Measurements from ENCODE around the gene NDUFS2.
"Not testable (repeated sequence)": the region's sequence is repeated elsewhere in the genome, so short reads cannot be mapped to it uniquely, and the experiment has no call there.

The NDUFS2 gene

DNA sequence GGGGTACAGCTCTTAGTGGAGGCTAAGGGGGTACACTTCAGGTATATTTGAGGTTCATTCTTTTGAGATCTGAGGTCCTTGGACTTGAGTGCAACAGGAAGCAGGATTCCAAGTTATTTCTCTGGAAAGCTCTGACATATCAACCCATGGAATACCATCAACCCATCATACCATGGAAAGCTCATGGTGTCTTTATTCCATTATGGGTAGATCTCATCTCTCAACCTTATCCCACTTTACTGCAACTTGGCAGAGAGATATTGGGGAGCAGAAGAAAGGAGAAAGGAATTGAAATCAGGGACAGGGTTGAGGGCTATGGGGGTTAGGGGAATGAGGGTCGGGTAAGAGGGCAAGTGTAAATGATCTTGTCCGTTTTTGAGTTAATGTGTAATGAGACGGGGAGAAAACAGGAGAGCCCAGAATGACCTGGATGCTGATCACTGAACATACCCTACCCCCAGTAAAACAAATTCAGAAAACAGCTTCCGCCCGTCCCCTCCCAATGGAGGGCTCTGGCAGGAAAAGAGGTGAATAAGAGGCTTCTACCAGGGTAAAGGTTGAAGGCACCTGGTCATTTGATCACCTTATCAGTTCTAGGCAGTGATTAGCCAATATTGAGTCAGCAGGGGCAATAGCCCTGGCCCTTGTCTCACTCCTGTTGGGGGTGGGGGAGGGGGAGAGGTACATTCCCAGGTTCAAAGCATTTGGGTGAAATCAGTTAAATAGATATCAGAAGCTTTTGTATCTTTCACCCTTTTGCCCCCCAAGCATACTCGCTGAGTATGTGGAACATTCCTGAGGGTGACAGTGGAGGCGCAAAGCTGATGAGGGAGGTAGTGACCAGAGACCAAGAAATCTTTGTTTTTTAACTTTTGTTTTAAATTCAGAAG, 21.9 kb downstream of the NDUFS2 start:
- Histone ChIP-seq H3K9ac (ENCODE audit: low read length) (no peak overlapping the region), H2BK120ac (ENCODE audit: low read depth, low read length) (no peak overlapping the region), H2AK5ac (ENCODE audit: low read length, severe bottlenecking) (no peak overlapping the region), H3K14ac (ENCODE audit: low read length in 2 of 2) (no peak overlapping the region), H4K91ac (ENCODE audit: low read length) (no peak overlapping the region), H4K8ac (ENCODE audit: low read length) (no peak overlapping the region), H3K4ac (ENCODE audit: low read depth in 1 of 2, low read length in 2 of 2) (no peak overlapping the region), H2BK15ac (ENCODE audit: low read depth, poor library complexity, severe bottlenecking) (no peak overlapping the region), H3K4me2 (ENCODE audit: low read length, poor library complexity, severe bottlenecking) (no peak overlapping the region), H3K4me3 (ENCODE audit: insufficient read depth in 1 of 2, low read depth in 1 of 2, low read length in 2 of 2) (no peak overlapping the region), H3K27me3 (ENCODE audit: control insufficient read depth in 1 of 2, insufficient read depth in 1 of 2, low read length in 2 of 2) (peaks cover 0 to 6% of the 10 kb centered on the region in 2 experiments), H3K9me3 (ENCODE audit: control insufficient read depth, low read length) (no peaks in the 10 kb centered on the region), H3K4me1 (ENCODE audit: control insufficient read depth, insufficient read depth, low read depth, low read length) (peaks cover 15% of the 10 kb centered on the region), H2BK5ac (ENCODE audit: low read depth, low read length, poor library complexity, severe bottlenecking) (no peak overlapping the region), H3K79me1 (replicated peaks; ENCODE audit: low read length, poor library complexity, severe bottlenecking) (peaks cover 14% of the 10 kb centered on the region), H3K36me3 (ENCODE audit: control insufficient read depth in 1 of 2, insufficient read depth in 2 of 2, low read depth in 1 of 2, low read length in 2 of 2) (peaks cover 11 to 14% of the 10 kb centered on the region in 2 experiments), H3K27ac (ENCODE audit: low read length, poor library complexity, severe bottlenecking) (no peak overlapping the region), H3K18ac (ENCODE audit: low read depth in 1 of 2, low read length in 2 of 2) (no peak overlapping the region), H2AFZ (ENCODE audit: low read depth, low read length) (no peak overlapping the region), H3K23ac (ENCODE audit: low read length in 2 of 2) (no peak overlapping the region), H2BK12ac (ENCODE audit: low read length in 2 of 2) (no peak overlapping the region)
- WGBS, result 100% methylated on average over 4 of the region's 7 CpGs
- DNase-seq, result no peak

DNA sequence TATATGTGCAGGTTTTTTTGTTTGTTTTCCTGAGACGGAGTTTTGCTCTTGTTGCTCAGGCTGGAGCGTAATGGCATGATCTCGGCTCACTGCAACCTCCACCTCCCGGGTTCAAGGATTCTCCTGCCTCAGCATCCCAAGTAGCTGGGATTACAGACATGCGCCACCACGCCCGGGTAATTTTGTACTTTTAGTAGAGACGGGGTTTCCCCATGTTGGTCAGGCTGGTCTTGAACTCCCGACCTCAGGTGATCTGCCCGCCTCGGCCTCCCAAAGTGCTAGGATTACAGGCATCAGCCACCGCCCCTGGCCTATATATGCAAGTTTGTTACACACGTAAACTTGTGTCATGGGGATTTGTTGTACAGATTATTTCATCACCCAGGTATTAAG, 22.5 kb downstream of the NDUFS2 start:
- not testable (repeated sequence) for H3K23ac ChIP-seq (ENCODE audit: low read length in 2 of 2); H3K9ac ChIP-seq (ENCODE audit: low read length); H2BK15ac ChIP-seq (ENCODE audit: low read depth, poor library complexity, severe bottlenecking); H2AFZ ChIP-seq (ENCODE audit: low read depth, low read length); H2BK12ac ChIP-seq (ENCODE audit: low read length in 2 of 2); H2AK5ac ChIP-seq (ENCODE audit: low read length, severe bottlenecking); H3K27ac ChIP-seq (ENCODE audit: low read length, poor library complexity, severe bottlenecking); H3K4me3 ChIP-seq (ENCODE audit: insufficient read depth in 1 of 2, low read depth in 1 of 2, low read length in 2 of 2); H4K91ac ChIP-seq (ENCODE audit: low read length); H2BK5ac ChIP-seq (ENCODE audit: low read depth, low read length, poor library complexity, severe bottlenecking); H3K9me3 ChIP-seq (ENCODE audit: control insufficient read depth, low read length); DNase-seq; H3K14ac ChIP-seq (ENCODE audit: low read length in 2 of 2); H3K27me3 ChIP-seq (ENCODE audit: control insufficient read depth in 1 of 2, insufficient read depth in 1 of 2, low read length in 2 of 2); H3K4ac ChIP-seq (ENCODE audit: low read depth in 1 of 2, low read length in 2 of 2); H3K18ac ChIP-seq (ENCODE audit: low read depth in 1 of 2, low read length in 2 of 2); H2BK120ac ChIP-seq (ENCODE audit: low read depth, low read length); H3K4me2 ChIP-seq (ENCODE audit: low read length, poor library complexity, severe bottlenecking); H4K8ac ChIP-seq (ENCODE audit: low read length)
- Histone ChIP-seq H3K79me1 (replicated peaks; ENCODE audit: low read length, poor library complexity, severe bottlenecking) (peaks cover 14% of the 10 kb centered on the region), H3K4me1 (ENCODE audit: control insufficient read depth, insufficient read depth, low read depth, low read length) (peaks cover 15% of the 10 kb centered on the region), H3K36me3 (ENCODE audit: control insufficient read depth in 1 of 2, insufficient read depth in 2 of 2, low read depth in 1 of 2, low read length in 2 of 2) (peaks cover 18 to 20% of the 10 kb centered on the region in 2 experiments)
- 92% methylated on average over 9 of the region's 13 CpGs for WGBS

DNA sequence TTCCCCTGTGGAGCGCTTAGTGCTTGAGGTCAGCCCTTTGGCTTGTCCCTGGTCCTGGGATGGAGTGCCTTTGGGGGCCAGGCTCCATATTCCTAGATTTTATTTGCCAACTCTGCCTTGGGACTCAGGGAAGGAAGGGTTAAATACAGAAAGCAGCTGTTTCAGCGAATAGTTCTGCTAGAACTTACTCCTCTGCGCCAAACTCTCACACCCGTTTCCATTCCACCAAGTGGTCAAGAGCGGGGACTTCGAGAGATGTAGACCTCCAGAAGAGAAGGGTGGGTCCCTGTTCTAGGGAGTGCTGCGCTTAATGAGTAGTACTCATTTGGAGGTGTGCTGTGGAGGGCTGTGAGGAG, 23.0 kb downstream of the NDUFS2 start:
- Histone ChIP-seq H3K18ac (ENCODE audit: low read depth in 1 of 2, low read length in 2 of 2) (no peak overlapping the region), H3K27me3 (ENCODE audit: control insufficient read depth in 1 of 2, insufficient read depth in 1 of 2, low read length in 2 of 2) (peaks cover 0 to 6% of the 10 kb centered on the region in 2 experiments), H3K9me3 (ENCODE audit: control insufficient read depth, low read length) (no peaks in the 10 kb centered on the region), H3K4me2 (ENCODE audit: low read length, poor library complexity, severe bottlenecking) (no peak overlapping the region), H3K36me3 (ENCODE audit: control insufficient read depth in 1 of 2, insufficient read depth in 2 of 2, low read depth in 1 of 2, low read length in 2 of 2) (peaks cover 19 to 25% of the 10 kb centered on the region in 2 experiments), H4K91ac (ENCODE audit: low read length) (no peak overlapping the region), H2BK120ac (ENCODE audit: low read depth, low read length) (peak overlapping the region; percentile 42), H3K23ac (ENCODE audit: low read length in 2 of 2) (no peak overlapping the region), H3K4me3 (ENCODE audit: insufficient read depth in 1 of 2, low read depth in 1 of 2, low read length in 2 of 2) (peak overlapping the region in 1 of 2 experiments; percentile 52), H3K27ac (ENCODE audit: low read length, poor library complexity, severe bottlenecking) (no peak overlapping the region), H2BK5ac (ENCODE audit: low read depth, low read length, poor library complexity, severe bottlenecking) (no peak overlapping the region), H3K4ac (ENCODE audit: low read depth in 1 of 2, low read length in 2 of 2) (peak overlapping the region in 1 of 2 experiments; percentile 68), H3K9ac (ENCODE audit: low read length) (peak overlapping the region; percentile 73), H2AK5ac (ENCODE audit: low read length, severe bottlenecking) (no peak overlapping the region), H2AFZ (ENCODE audit: low read depth, low read length) (peak overlapping the region; percentile 46), H2BK15ac (ENCODE audit: low read depth, poor library complexity, severe bottlenecking) (peak overlapping the region; percentile 44), H2BK12ac (ENCODE audit: low read length in 2 of 2) (no peak overlapping the region), H3K14ac (ENCODE audit: low read length in 2 of 2) (no peak overlapping the region), H3K79me1 (replicated peaks; ENCODE audit: low read length, poor library complexity, severe bottlenecking) (peaks cover 14% of the 10 kb centered on the region), H3K4me1 (ENCODE audit: control insufficient read depth, insufficient read depth, low read depth, low read length) (peaks cover 15% of the 10 kb centered on the region), H4K8ac (ENCODE audit: low read length) (peak overlapping the region; percentile 94)
- WGBS, result 84% methylated on average over 6 of the region's 7 CpGs
- no peak for DNase-seq

DNA sequence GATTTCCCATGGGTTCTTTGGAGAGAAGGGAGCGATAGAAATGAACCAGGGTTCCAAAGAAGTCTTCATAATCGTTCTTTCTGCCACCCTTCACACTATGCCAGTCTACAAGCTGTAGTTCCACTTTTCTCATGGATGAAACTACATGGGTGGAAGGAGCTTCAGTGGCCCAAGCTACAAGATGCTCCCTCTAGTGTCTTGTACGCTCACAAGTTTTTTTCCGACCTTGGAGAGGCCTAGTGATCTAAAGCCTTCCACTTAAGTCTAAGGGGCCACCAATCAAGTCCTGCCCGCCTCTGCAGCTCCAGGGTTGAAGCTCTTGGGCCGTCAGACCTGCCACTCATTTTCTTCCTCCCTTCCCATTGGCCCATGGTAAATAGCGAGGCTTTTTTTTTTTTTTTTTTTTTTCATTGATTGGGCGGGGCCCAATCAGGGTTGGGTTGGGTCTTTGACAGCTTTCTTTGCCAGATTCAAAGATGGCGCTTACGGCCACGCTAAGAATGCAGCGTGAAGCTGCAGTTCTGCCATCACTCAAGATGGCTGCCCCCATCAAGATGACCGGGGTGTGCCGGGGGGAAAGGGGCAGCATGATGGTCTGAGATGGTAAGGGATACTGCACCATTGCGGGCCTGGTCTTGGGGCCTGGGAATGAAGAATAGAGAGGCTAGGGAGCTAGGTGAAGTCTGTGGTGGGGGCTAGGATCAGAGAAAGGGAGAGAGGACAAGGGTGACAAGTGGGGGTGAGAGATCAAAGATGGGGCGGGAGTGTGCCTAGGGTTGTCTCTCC, 23.6 kb downstream of the NDUFS2 start, which contains the start of gene TOMM40L:
TSS of gene TOMM40L (plus strand) at position 527 of the 786 bp plus-strand sequence. CDS start 430 bp downstream, outside the sequence.
- H3K9me3 ChIP-seq (ENCODE audit: control insufficient read depth, low read length), result no peaks in the 10 kb centered on the region
- peak within 1 kb of the TSS; percentile 87 for H3K4me2 ChIP-seq (ENCODE audit: low read length, poor library complexity, severe bottlenecking)
- H2BK120ac ChIP-seq (ENCODE audit: low read depth, low read length), result peak within 1 kb of the TSS; percentile 42
- peaks cover 22 to 31% of the 10 kb centered on the region in 2 experiments for H3K36me3 ChIP-seq (ENCODE audit: control insufficient read depth in 1 of 2, insufficient read depth in 2 of 2, low read depth in 1 of 2, low read length in 2 of 2)
- H3K23ac ChIP-seq (ENCODE audit: low read length in 2 of 2), result no peak within 1 kb of the TSS
- peak within 1 kb of the TSS in 1 of 2 experiments; percentile 62 for H3K14ac ChIP-seq (ENCODE audit: low read length in 2 of 2)
- H2BK5ac ChIP-seq (ENCODE audit: low read depth, low read length, poor library complexity, severe bottlenecking), result no peak within 1 kb of the TSS
- H3K4ac ChIP-seq (ENCODE audit: low read depth in 1 of 2, low read length in 2 of 2), result peak within 1 kb of the TSS in 1 of 2 experiments; percentile 90
- H2AFZ ChIP-seq (ENCODE audit: low read depth, low read length), result peak within 1 kb of the TSS; percentile 79
- peak within 1 kb of the TSS; percentile 94 for H4K8ac ChIP-seq (ENCODE audit: low read length)
- H3K18ac ChIP-seq (ENCODE audit: low read depth in 1 of 2, low read length in 2 of 2), result peak within 1 kb of the TSS; percentile 52 to 58
- peaks cover 0 to 6% of the 10 kb centered on the region in 2 experiments for H3K27me3 ChIP-seq (ENCODE audit: control insufficient read depth in 1 of 2, insufficient read depth in 1 of 2, low read length in 2 of 2)
- H3K27ac ChIP-seq (ENCODE audit: low read length, poor library complexity, severe bottlenecking), result no peak within 1 kb of the TSS
- no peak within 1 kb of the TSS for H2AK5ac ChIP-seq (ENCODE audit: low read length, severe bottlenecking)
- peaks cover 14% of the 10 kb centered on the region for H3K79me1 ChIP-seq (replicated peaks; ENCODE audit: low read length, poor library complexity, severe bottlenecking)
- H4K91ac ChIP-seq (ENCODE audit: low read length), result peak within 1 kb of the TSS; percentile 81
- peak within 1 kb of the TSS; percentile 93 for H3K9ac ChIP-seq (ENCODE audit: low read length)
- H3K4me1 ChIP-seq (ENCODE audit: control insufficient read depth, insufficient read depth, low read depth, low read length), result peaks cover 15% of the 10 kb centered on the region
- peak within 1 kb of the TSS; percentile 69 to 91 for H3K4me3 ChIP-seq (ENCODE audit: insufficient read depth in 1 of 2, low read depth in 1 of 2, low read length in 2 of 2)
- 7% methylated on average over 15 of the region's 16 CpGs for WGBS
- peak; percentile 100 for DNase-seq
- H2BK12ac ChIP-seq (ENCODE audit: low read length in 2 of 2), result peak within 1 kb of the TSS in 1 of 2 experiments; percentile 12
- peak within 1 kb of the TSS; percentile 49 for H2BK15ac ChIP-seq (ENCODE audit: low read depth, poor library complexity, severe bottlenecking)
